IPS-18c (cell line): ENCODE measurements around the gene SLC44A1.
"Not testable (repeated sequence)": the region's sequence is repeated elsewhere in the genome, so short reads cannot be mapped to it uniquely, and the experiment has no call there.

Source experiments
- H3K4me3 ChIP-seq: 2 replicates; pipeline ENCODE4 v1.7.0; 2013; ENCODE audit warnings: low read depth, mild to moderate bottlenecking, low read length, moderate library complexity; ENCODE audit not compliant: insufficient read depth
- H3K9me3 ChIP-seq: one replicate; pipeline ENCODE4 v1.6.1; 2013; ENCODE audit warnings: mild to moderate bottlenecking, low read length, moderate library complexity; ENCODE audit not compliant: control insufficient read depth, insufficient read depth

The SLC44A1 gene

GRCh38 chr9:105257809-105258208 lies 13.4 kb downstream of the SLC44A1 start:
- Histone ChIP-seq H3K9me3 (no peaks in the 10 kb centered on the region), H3K4me3 (no peak overlapping the region)

- Histone ChIP-seq H3K9me3 (no peaks in the 10 kb centered on the region), H3K4me3 (no peak overlapping the region)
Measured at GRCh38 chr9:105258225-105258737, 13.8 kb downstream of the SLC44A1 start.

GRCh38 chr9:105259274-105259673 lies 14.8 kb downstream of the SLC44A1 start:
- no peaks in the 10 kb centered on the region for H3K9me3 ChIP-seq
- no peak overlapping the region for H3K4me3 ChIP-seq

- H3K9me3 ChIP-seq = no peaks in the 10 kb centered on the region
- H3K4me3 ChIP-seq = no peak overlapping the region
Measured at GRCh38 chr9:105259731-105260612, 15.5 kb downstream of the SLC44A1 start.

GRCh38 chr9:105262497-105262896 lies 18.0 kb downstream of the SLC44A1 start:
- Histone ChIP-seq H3K9me3 (no peaks in the 10 kb centered on the region), H3K4me3 (no peak overlapping the region)

- no peaks in the 10 kb centered on the region for H3K9me3 ChIP-seq
Measured at GRCh38 chr9:105264380-105264779, 19.9 kb downstream of the SLC44A1 start.

GRCh38 chr9:105268254-105268653 lies 23.8 kb downstream of the SLC44A1 start:
- H3K4me3 ChIP-seq, H3K9me3 ChIP-seq: not testable (repeated sequence)

More at GRCh38 chr9:105264380-105264779, 19.9 kb downstream of the SLC44A1 start:
- no peak overlapping the region for H3K4me3 ChIP-seq

- H3K4me3 ChIP-seq = no peak overlapping the region
- H3K9me3 ChIP-seq = no peaks in the 10 kb centered on the region
Measured at GRCh38 chr9:105269593-105269992, 25.1 kb downstream of the SLC44A1 start.

- no peaks in the 10 kb centered on the region for H3K9me3 ChIP-seq
Measured at GRCh38 chr9:105270711-105271110, 26.3 kb downstream of the SLC44A1 start.

GRCh38 chr9:105273731-105274130 lies 29.3 kb downstream of the SLC44A1 start:
- Histone ChIP-seq H3K4me3 (no peak overlapping the region), H3K9me3 (no peaks in the 10 kb centered on the region)

More at GRCh38 chr9:105270711-105271110, 26.3 kb downstream of the SLC44A1 start:
- no peak overlapping the region for H3K4me3 ChIP-seq

- H3K4me3 ChIP-seq = no peak overlapping the region
- no peaks in the 10 kb centered on the region for H3K9me3 ChIP-seq
Measured at GRCh38 chr9:105275111-105275510, 30.7 kb downstream of the SLC44A1 start.

GRCh38 chr9:105275938-105276337 lies 31.5 kb downstream of the SLC44A1 start:
- no peaks in the 10 kb centered on the region for H3K9me3 ChIP-seq
- no peak overlapping the region for H3K4me3 ChIP-seq

- no peak overlapping the region for H3K4me3 ChIP-seq
Measured at GRCh38 chr9:105278751-105279150, 34.3 kb downstream of the SLC44A1 start.

GRCh38 chr9:105280691-105281090 lies 36.2 kb downstream of the SLC44A1 start:
- no peaks in the 10 kb centered on the region for H3K9me3 ChIP-seq
- H3K4me3 ChIP-seq = no peak overlapping the region

More at GRCh38 chr9:105278751-105279150, 34.3 kb downstream of the SLC44A1 start:
- no peaks in the 10 kb centered on the region for H3K9me3 ChIP-seq

GRCh38 chr9:105281272-105281671 lies 36.8 kb downstream of the SLC44A1 start:
- H3K9me3 ChIP-seq = no peaks in the 10 kb centered on the region

GRCh38 chr9:105281926-105282325 lies 37.5 kb downstream of the SLC44A1 start:
- H3K4me3 ChIP-seq = no peak overlapping the region
- no peaks in the 10 kb centered on the region for H3K9me3 ChIP-seq

More at GRCh38 chr9:105281272-105281671, 36.8 kb downstream of the SLC44A1 start:
- H3K4me3 ChIP-seq = no peak overlapping the region

- Histone ChIP-seq H3K9me3 (no peaks in the 10 kb centered on the region), H3K4me3 (no peak overlapping the region)
Measured at GRCh38 chr9:105282870-105283621, 38.6 kb downstream of the SLC44A1 start.

GRCh38 chr9:105283795-105284194 lies 39.3 kb downstream of the SLC44A1 start:
- H3K9me3 ChIP-seq = no peaks in the 10 kb centered on the region

More at GRCh38 chr9:105283795-105284194, 39.3 kb downstream of the SLC44A1 start:
- no peak overlapping the region for H3K4me3 ChIP-seq
